Gastroesophageal sphincter (tissue), 4 donors: ENCODE data around the gene PDE6D. TPM values are rescaled to one million over a fixed set of nuclear protein-coding genes. Genes with fewer than 3 reads are reported as not detected.
A peak's percentile ranks its signal among the peaks of the same experiment; 100 is the strongest.

Source experiments
- ATAC-seq: fragments of 150-250 bp; one replicate; pipeline ENCODE4 v1.9.1; 2016; ENCODE audit warnings: mild to moderate bottlenecking, moderate library complexity
- H3K27ac ChIP-seq, 4 donors: fragments of 200-600 bp; sonication (generic) in 3 of 4; 1 replicate in 3 of 4; 2 replicates in 1 of 4; pipeline ENCODE4 v1.5.1; 2016 to 2019
- H3K27me3 ChIP-seq: fragments of 200-600 bp; sonication (generic); one replicate; pipeline ENCODE4 v1.5.1; 2019
- H3K36me3 ChIP-seq, 2 donors: fragments of 200-600 bp; sonication (generic); one replicate each; pipeline ENCODE4 v1.5.1; 2019; ENCODE audit warnings: control low read depth in 1 of 2
- H3K4me1 ChIP-seq, 3 donors: fragments of 200-600 bp; sonication (generic); 1 replicate in 2 of 3; 2 replicates in 1 of 3; pipeline ENCODE4 v1.5.1; 2016 to 2019; ENCODE audit warnings: control low read depth in 2 of 3
- H3K4me3 ChIP-seq, 2 donors: fragments of 200-600 bp; sonication (generic); one replicate each; pipeline ENCODE4 v1.5.1; 2019; ENCODE audit warnings: mild to moderate bottlenecking in 1 of 2, moderate library complexity in 1 of 2
- H3K9me3 ChIP-seq, 3 donors: fragments of 200-600 bp; sonication (generic); one replicate each; pipeline ENCODE4 v1.5.1; 2017 to 2019; ENCODE audit warnings: control low read depth in 2 of 3
- EP300 ChIP-seq: sonication (generic); formaldehyde crosslinking; IDR thresholded peaks from one replicate; pipeline ENCODE4 v1.6.1; 2017; ENCODE audit warnings: antibody characterized with exemption, mild to moderate bottlenecking
- POLR2A ChIP-seq, 2 donors: fragments of 450-650 bp; IDR thresholded peaks; one replicate each; pipeline ENCODE4 v1.6.1; 2017; ENCODE audit warnings: antibody characterized with exemption in 2 of 2, mild to moderate bottlenecking in 2 of 2, moderate library complexity in 1 of 2
- POLR2AphosphoS5 ChIP-seq: sonication (generic); formaldehyde crosslinking; IDR thresholded peaks from one replicate; pipeline ENCODE4 v1.6.1; 2017; ENCODE audit warnings: antibody characterized with exemption
- WGBS, 2 donors: methylation state at CpG; one replicate each; pipeline ENCODE4 v1.1.5; 2018; ENCODE audit warnings: low coverage in 1 of 2; 5-methylcytosine and 5-hydroxymethylcytosine counted together
- total RNA-seq, 4 donors: library from RNA; depleted of rRNA; stranded (reverse); fragments of >200 nt; gene quantifications; one replicate each; pipeline ENCODE4 v1.1.0, GENCODE V29; 2016
- TF ChIP-seq, protein P1 (sequence below), 4 experiments: fragments of 200-600 bp in 2 of 4; fragments of 450-650 bp in 2 of 4; sonication (generic) in 1 of 4; IDR thresholded peaks; one replicate each; pipeline ENCODE4 v1.5.1; 2017 to 2019; ENCODE audit warnings: antibody characterized with exemption in 4 of 4, mild to moderate bottlenecking in 2 of 4, moderate library complexity in 2 of 4

Gene PDE6D
- total RNA-seq, 4 donors from 2014 or later: 24.3 to 33.7 (median 28.7) TPM

DNA sequence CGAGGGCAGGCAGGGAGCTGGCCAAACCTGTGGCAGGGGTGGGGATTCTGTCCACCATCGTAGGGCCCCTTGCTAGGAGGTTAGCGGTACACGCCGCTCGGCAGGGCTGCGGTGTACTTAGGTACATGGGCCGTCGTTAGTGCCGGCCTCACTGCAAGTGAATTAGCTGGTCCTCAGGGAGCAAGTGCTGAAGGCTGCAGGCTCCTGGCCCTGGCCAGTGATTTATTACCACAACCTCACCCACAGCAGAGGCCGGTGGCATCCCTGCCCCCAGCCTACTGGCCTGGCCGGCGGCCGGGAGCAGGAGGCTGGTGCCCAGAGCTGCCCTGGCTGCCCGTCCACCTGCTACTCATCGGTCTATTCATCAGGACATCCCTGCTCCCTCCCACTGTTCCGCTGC, 92.4 kb downstream of the PDE6D start:
- Histone ChIP-seq H3K36me3 (no peaks in the 10 kb centered on the region), H3K4me3 (no peak overlapping the region), H3K4me1 (peaks cover 0 to 19% (median 0%) of the 10 kb centered on the region in 3 donors), H3K9me3 (no peaks in the 10 kb centered on the region), H3K27me3 (no peaks in the 10 kb centered on the region), H3K27ac (no peak overlapping the region)
- ATAC-seq: no peak
- 100% methylated on average over 1 of the region's 17 CpGs; no CpG with 5 or more reads in 1 of the 2 donors for WGBS, 2 donors
- TF ChIP-seq POLR2AphosphoS5 (no peak), EP300 (no peak), POLR2A (IDR thresholded peaks at IDR 0.05) (no peak)
- TF ChIP-seq, protein P1, sequence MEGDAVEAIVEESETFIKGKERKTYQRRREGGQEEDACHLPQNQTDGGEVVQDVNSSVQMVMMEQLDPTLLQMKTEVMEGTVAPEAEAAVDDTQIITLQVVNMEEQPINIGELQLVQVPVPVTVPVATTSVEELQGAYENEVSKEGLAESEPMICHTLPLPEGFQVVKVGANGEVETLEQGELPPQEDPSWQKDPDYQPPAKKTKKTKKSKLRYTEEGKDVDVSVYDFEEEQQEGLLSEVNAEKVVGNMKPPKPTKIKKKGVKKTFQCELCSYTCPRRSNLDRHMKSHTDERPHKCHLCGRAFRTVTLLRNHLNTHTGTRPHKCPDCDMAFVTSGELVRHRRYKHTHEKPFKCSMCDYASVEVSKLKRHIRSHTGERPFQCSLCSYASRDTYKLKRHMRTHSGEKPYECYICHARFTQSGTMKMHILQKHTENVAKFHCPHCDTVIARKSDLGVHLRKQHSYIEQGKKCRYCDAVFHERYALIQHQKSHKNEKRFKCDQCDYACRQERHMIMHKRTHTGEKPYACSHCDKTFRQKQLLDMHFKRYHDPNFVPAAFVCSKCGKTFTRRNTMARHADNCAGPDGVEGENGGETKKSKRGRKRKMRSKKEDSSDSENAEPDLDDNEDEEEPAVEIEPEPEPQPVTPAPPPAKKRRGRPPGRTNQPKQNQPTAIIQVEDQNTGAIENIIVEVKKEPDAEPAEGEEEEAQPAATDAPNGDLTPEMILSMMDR (IDR thresholded peaks at IDR 0.05): no peak

DNA sequence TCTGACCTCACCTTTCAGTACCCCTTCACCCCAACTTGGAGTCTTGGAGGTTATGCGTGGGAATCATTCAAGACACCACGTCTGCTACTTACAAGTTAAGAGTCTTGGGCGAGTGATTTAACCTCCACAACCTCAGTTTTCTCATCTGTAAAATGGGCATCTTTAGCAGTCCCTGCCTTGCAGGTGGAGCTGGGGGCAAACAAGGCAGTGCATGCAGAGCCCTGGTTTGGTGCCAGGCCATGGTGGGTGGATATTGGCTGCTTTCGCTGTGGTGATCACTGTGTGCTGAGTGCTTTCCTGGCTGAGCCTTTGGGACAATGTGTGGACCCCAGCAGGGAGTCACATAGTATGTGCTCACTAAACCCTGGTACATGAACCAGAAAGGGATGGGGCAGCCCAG, 93.1 kb downstream of the PDE6D start:
- H3K9me3 ChIP-seq: no peaks in the 10 kb centered on the region
- no peaks in the 10 kb centered on the region for H3K36me3 ChIP-seq
- H3K27me3 ChIP-seq: no peaks in the 10 kb centered on the region
- 90 to 100% methylated on average over 2 to 3 of the region's 4 CpGs for WGBS, 2 donors
- H3K27ac ChIP-seq: no peak overlapping the region
- peaks cover 0 to 24% (median 0%) of the 10 kb centered on the region in 3 donors for H3K4me1 ChIP-seq
- no peak overlapping the region for H3K4me3 ChIP-seq
- TF ChIP-seq, protein P1 (IDR thresholded peaks at IDR 0.05): no peak
- TF ChIP-seq EP300 (no peak), POLR2AphosphoS5 (no peak), POLR2A (IDR thresholded peaks at IDR 0.05) (no peak)
- no peak for ATAC-seq

DNA sequence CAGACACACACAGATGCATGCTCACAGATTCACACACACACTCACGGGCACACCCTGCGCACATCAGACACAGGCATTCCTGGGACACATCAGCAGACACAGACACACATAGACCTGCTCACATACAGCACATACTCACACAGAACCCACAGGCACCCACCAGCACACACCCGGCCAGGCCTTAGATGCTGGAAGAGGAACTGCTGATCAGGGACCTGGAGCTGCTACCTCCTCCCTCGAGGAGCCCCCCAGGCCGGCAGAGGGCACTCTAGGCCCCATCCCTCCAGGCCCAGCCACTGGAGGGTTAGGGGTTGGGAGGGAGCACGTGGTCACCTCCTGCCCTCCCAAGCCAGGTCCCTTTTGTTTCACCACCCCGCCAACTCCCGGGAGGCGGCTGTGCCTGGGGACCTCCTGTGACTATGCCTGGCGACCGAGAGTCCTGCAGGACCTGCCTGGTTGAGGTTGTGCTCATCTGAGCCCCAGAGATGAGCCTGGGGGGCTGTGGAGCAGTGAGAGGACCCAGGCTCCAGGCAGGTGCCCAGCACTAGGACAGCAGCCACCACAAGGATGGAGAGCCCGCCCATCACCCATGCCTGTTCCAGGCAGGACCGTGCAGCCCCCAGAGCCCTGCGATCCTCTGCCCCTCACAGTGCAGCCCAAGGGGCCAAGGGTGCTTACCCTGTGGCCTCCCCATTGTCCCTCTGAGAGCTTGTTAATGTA, 93.8 kb downstream of the PDE6D start:
- peak; percentile 83 for ATAC-seq
- TF ChIP-seq POLR2A (IDR thresholded peaks at IDR 0.05) (no peak), EP300 (no peak)
- TF ChIP-seq, protein P1 (IDR thresholded peaks at IDR 0.05): peak in 3 of 4 experiments; percentile 44 to 80 (median 55)
- H3K4me1 ChIP-seq: peaks cover 0 to 26% (median 0%) of the 10 kb centered on the region in 3 donors
- WGBS, 2 donors: 38% methylated on average over 6 of the region's 14 CpGs; no CpG with 5 or more reads in 1 of the 2 donors
- H3K27me3 ChIP-seq: no peaks in the 10 kb centered on the region
- no peak overlapping the region for H3K4me3 ChIP-seq
- no peak overlapping the region for H3K27ac ChIP-seq
- no peaks in the 10 kb centered on the region for H3K36me3 ChIP-seq
- H3K9me3 ChIP-seq: no peaks in the 10 kb centered on the region

DNA sequence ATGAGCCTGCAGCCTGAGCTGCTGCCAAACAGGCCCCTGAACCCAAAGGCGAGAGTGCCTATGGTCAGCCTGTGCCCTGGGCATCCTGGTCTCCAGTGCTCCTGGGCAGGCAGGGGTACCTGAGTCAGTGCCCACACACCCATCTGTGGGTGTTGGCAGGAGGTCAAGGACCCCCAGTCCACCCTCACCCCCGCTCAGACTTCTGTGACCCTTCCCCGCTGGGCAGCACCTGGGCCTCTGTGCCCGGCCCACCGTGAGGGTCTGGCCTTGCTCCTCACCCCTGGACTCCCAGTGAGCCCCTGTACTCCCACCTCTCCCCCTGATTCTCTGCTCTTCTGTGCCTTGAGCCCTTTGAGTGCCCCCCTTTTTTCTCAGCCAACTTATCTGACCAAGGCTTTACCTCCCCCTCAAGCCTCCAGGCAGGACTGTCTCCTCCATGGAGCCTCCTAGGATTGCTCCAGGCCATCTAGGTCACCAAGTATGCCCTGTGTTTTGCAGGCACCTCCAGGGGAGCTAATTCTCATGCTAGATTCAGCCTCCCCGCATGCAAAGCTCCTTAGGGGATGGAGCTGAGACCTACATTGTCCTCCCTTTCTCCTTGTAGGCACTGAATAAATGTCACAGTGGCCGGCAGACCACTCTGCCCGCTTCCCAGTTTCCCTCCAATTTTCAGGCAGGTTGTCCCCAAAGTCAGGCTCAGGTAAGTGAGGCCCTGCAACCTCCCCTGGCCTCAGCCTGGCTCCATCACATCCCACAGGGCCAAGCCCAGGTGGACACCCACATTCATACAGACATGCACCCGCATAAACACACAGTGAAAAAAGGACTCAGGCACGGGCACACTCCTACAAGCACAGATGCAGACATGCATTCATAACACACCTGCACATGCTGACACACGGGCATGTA, 94.6 kb downstream of the PDE6D start:
- TF ChIP-seq POLR2AphosphoS5 (no peak), POLR2A (IDR thresholded peaks at IDR 0.05) (no peak), EP300 (no peak)
- TF ChIP-seq, protein P1 (IDR thresholded peaks at IDR 0.05): no peak
- ATAC-seq: no peak
- no peaks in the 10 kb centered on the region for H3K27me3 ChIP-seq

More for the DNA sequence above, 94.6 kb downstream of the PDE6D start:
- H3K27ac ChIP-seq: no peak overlapping the region
- H3K36me3 ChIP-seq: no peaks in the 10 kb centered on the region
- 83% methylated on average over 2 of the region's 11 CpGs; no CpG with 5 or more reads in 1 of the 2 donors for WGBS, 2 donors
- H3K4me3 ChIP-seq: no peak overlapping the region
- peaks cover 0 to 34% (median 4%) of the 10 kb centered on the region in 3 donors for H3K4me1 ChIP-seq
- no peaks in the 10 kb centered on the region for H3K9me3 ChIP-seq
